Sigmoid colon (tissue), 7 donors: ENCODE results near the gene ADRA1B. TPM values are rescaled to one million over a fixed set of nuclear protein-coding genes. Genes with fewer than 3 reads are reported as not detected.

Source experiments
- DNase-seq: peaks from one replicate; pipeline ENCODE4 v3.0.0-alpha.2; 2019
- H3K27ac ChIP-seq, 4 donors: fragments of 200-600 bp; sonication (generic); one replicate each; pipeline ENCODE4 v1.5.1; 2016 to 2019; ENCODE audit warnings: mild to moderate bottlenecking in 1 of 4
- H3K27me3 ChIP-seq, 3 donors: fragments of 200-600 bp; sonication (generic); one replicate each; pipeline ENCODE4 v1.5.1; 2019; ENCODE audit warnings: mild to moderate bottlenecking in 1 of 3
- H3K36me3 ChIP-seq, 4 donors: fragments of 200-600 bp; sonication (generic); one replicate each; pipeline ENCODE4 v1.5.1; 2016 to 2019
- H3K4me1 ChIP-seq, 4 donors: fragments of 200-600 bp; sonication (generic); one replicate each; pipeline ENCODE4 v1.5.1; 2017 to 2019
- H3K4me3 ChIP-seq, 4 donors: fragments of 200-600 bp; sonication (generic); one replicate each; pipeline ENCODE4 v1.5.1; 2017 to 2019; ENCODE audit warnings: mild to moderate bottlenecking in 2 of 4, moderate library complexity in 1 of 4
- H3K9me3 ChIP-seq, 4 donors: fragments of 200-600 bp in 3 of 4; sonication (generic) in 3 of 4; one replicate each; pipeline versions ENCODE4 v1.5.1 to v1.6.1; 2013 to 2019
- CTCF ChIP-seq, 4 experiments: fragments of 450-650 bp in 3 of 4; fragments of 200-600 bp in 1 of 4; IDR thresholded peaks; one replicate each; pipeline ENCODE4 v1.5.1; 2016 to 2019; ENCODE audit warnings: antibody characterized with exemption in 4 of 4, mild to moderate bottlenecking in 3 of 4, moderate library complexity in 2 of 4
- EP300 ChIP-seq, 4 donors: sonication (generic); formaldehyde crosslinking; IDR thresholded peaks; one replicate each; pipeline ENCODE4 v1.6.1; 2017; ENCODE audit warnings: antibody characterized with exemption in 4 of 4
- POLR2A ChIP-seq, 2 donors: fragments of 450-650 bp; IDR thresholded peaks; one replicate each; pipeline ENCODE4 v1.6.1; 2016; ENCODE audit warnings: antibody characterized with exemption in 2 of 2, mild to moderate bottlenecking in 2 of 2, moderate library complexity in 2 of 2
- POLR2AphosphoS5 ChIP-seq, 4 donors: sonication (generic); formaldehyde crosslinking; IDR thresholded peaks; one replicate each; pipeline ENCODE4 v1.6.1; 2017; ENCODE audit warnings: antibody characterized with exemption in 4 of 4
- WGBS, 2 donors: extraction: QIAGEN DNeasy Blood & Tissue Kit; methylation state at CpG; one replicate each; pipeline ENCODE4 v1.1.7; 2013; 5-methylcytosine and 5-hydroxymethylcytosine counted together
- intact Hi-C: fragments of 100-400 bp; cut with DNase I; formaldehyde crosslinking; loops from one replicate; pipeline ENCODE4 v1.15.1; 2023
- polyA plus RNA-seq, 3 donors: library from polyadenylated mRNA; stranded (reverse); fragments of 200-250 nt; gene quantifications; one replicate each; pipeline ENCODE4 v1.2.3, GENCODE V29; 2013
- total RNA-seq, 4 donors: library from RNA; depleted of rRNA; stranded (reverse); fragments of >200 nt; gene quantifications; one replicate each; pipeline ENCODE4 v1.1.0, GENCODE V29; 2016
- donor health status: healthy with polysubstance abuse.
- donor health status: Bipolar disorder and iron deficiency.
- donor health status: healthy.

The ADRA1B gene
- total and polyA plus RNA-seq, 7 donors = 0.36 to 1.8 (median 0.61) TPM; not detected in 1

- intact Hi-C loops = no loop called here
- no peak overlapping the region for H3K4me3 ChIP-seq
- H3K27me3 ChIP-seq = no peaks in the 10 kb centered on the region
- no peak for DNase-seq
- H3K27ac ChIP-seq = no peak overlapping the region
- no peaks in the 10 kb centered on the region for H3K36me3 ChIP-seq
- no peaks in the 10 kb centered on the region for H3K4me1 ChIP-seq
- H3K9me3 ChIP-seq = no peaks in the 10 kb centered on the region
- TF ChIP-seq POLR2AphosphoS5 (IDR thresholded peaks at IDR 0.05) (no peak), EP300 (IDR thresholded peaks at IDR 0.05) (no peak), CTCF (IDR thresholded peaks at IDR 0.05) (no peak), POLR2A (IDR thresholded peaks at IDR 0.05) (no peak)
- 55 to 64% methylated on average over 5 of the region's 5 CpGs for WGBS, 2 donors
Observed at GRCh38 chr5:159943326-159943725, 27.0 kb downstream of the ADRA1B start.

- TF ChIP-seq POLR2AphosphoS5 (IDR thresholded peaks at IDR 0.05) = no peak
- TF ChIP-seq POLR2A (IDR thresholded peaks at IDR 0.05) = no peak
- no peak for TF ChIP-seq CTCF (IDR thresholded peaks at IDR 0.05)
- TF ChIP-seq EP300 (IDR thresholded peaks at IDR 0.05) = no peak
- no peak overlapping the region for H3K4me3 ChIP-seq
- no peaks in the 10 kb centered on the region for H3K4me1 ChIP-seq
- no peaks in the 10 kb centered on the region for H3K27me3 ChIP-seq
- H3K36me3 ChIP-seq = no peaks in the 10 kb centered on the region
- no peak overlapping the region for H3K27ac ChIP-seq
- no peak for DNase-seq
- H3K9me3 ChIP-seq = no peaks in the 10 kb centered on the region
- WGBS, 2 donors = 58 to 65% methylated on average over 5 of the region's 5 CpGs
- intact Hi-C loops = no loop called here
Observed at GRCh38 chr5:159944056-159944600, 27.8 kb downstream of the ADRA1B start.

GRCh38 chr5:159945359-159945758 is 29.1 kb downstream of the ADRA1B start:
- no peak overlapping the region for H3K4me3 ChIP-seq
- no peaks in the 10 kb centered on the region for H3K27me3 ChIP-seq
- WGBS, 2 donors = 80 to 84% methylated on average over 2 of the region's 2 CpGs
- no peaks in the 10 kb centered on the region for H3K9me3 ChIP-seq
- DNase-seq = no peak
- H3K36me3 ChIP-seq = no peaks in the 10 kb centered on the region
- H3K4me1 ChIP-seq = no peaks in the 10 kb centered on the region
- no peak for TF ChIP-seq CTCF (IDR thresholded peaks at IDR 0.05)
- no peak for TF ChIP-seq POLR2A (IDR thresholded peaks at IDR 0.05)
- TF ChIP-seq EP300 (IDR thresholded peaks at IDR 0.05) = no peak
- TF ChIP-seq POLR2AphosphoS5 (IDR thresholded peaks at IDR 0.05) = no peak
- H3K27ac ChIP-seq = no peak overlapping the region
- intact Hi-C loops = no loop called here

- Histone ChIP-seq H3K9me3 (no peaks in the 10 kb centered on the region), H3K36me3 (no peaks in the 10 kb centered on the region), H3K4me3 (no peak overlapping the region), H3K4me1 (no peaks in the 10 kb centered on the region), H3K27me3 (peaks cover 0 to 6% (median 0%) of the 10 kb centered on the region in 3 donors), H3K27ac (no peak overlapping the region)
- 47 to 74% methylated on average over 9 of the region's 9 CpGs for WGBS, 2 donors
- intact Hi-C loops = no loop called here
- no peak for TF ChIP-seq POLR2A (IDR thresholded peaks at IDR 0.05)
- TF ChIP-seq EP300 (IDR thresholded peaks at IDR 0.05) = no peak
- TF ChIP-seq POLR2AphosphoS5 (IDR thresholded peaks at IDR 0.05) = no peak
- TF ChIP-seq CTCF (IDR thresholded peaks at IDR 0.05) = no peak
- no peak for DNase-seq
Observed at GRCh38 chr5:159947708-159948358, 31.6 kb downstream of the ADRA1B start.
